Superior temporal gyrus (tissue), 1 donor: ENCODE results near the gene SMCHD1.
"Not testable (repeated sequence)": the region's sequence is repeated elsewhere in the genome, so short reads cannot be mapped to it uniquely, and the experiment has no call there.

Experiments used
- DNase-seq: peaks from one replicate; pipeline ENCODE4 v3.0.0-alpha.2; 2016; ENCODE audit errors: extremely low spot score

The SMCHD1 gene

DNA sequence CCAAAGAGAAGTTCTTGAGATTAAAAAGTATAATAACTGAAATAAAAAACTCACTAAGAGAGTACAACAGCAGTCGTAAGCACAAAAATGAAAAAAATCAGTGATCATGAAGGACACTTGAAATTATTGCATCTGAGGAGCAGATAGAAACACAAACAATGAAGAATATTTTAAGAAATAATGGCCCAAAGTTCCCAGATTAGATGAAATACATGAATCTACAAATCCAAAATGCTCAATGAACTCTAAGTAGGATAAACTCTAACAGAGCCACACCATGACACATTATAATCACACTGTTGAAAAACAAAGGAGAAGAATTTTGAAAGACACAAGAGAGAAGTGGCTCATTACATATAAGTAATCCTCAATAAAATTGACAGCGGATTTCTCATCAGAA, 159.4 kb downstream of the SMCHD1 start:
- no peak for DNase-seq

DNA sequence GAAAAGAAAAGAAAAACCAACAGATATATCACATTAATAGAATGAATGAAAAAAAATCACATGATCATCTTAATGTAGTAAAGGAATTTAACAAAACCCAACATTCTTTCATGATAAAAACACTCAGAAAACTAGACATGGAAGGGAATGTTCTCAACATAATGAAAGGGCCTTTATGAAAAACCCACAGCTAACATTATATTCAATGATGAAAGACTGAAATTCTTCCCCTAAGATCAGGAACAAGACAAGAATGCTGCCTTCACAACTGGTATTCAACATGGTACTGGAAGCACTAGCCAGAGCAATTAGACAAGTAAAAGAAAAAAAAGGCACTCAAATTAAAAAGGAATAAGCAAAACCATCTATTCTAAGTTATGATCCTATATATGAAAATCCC, 162.8 kb downstream of the SMCHD1 start:
- no peak for DNase-seq

DNA sequence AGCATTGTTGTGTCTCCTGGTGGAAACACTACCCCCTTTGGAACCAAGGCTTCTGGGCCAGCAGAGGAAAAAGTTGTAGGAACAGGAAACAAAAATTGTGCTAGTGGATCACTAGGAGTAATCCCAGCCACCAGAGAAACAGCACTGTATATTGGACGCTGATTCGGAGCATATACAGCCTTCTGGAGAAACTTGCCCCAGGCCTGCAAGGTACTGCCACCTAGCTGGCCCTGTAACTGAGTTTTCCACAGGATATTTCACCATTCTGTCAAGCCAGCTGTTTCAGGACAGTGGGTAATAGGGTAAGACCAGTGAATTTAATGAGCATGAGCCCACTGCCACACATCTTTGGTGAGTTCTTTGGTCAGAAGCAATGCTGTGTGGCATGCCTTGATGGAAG, 166.2 kb downstream of the SMCHD1 start:
- DNase-seq, result no peak

DNA sequence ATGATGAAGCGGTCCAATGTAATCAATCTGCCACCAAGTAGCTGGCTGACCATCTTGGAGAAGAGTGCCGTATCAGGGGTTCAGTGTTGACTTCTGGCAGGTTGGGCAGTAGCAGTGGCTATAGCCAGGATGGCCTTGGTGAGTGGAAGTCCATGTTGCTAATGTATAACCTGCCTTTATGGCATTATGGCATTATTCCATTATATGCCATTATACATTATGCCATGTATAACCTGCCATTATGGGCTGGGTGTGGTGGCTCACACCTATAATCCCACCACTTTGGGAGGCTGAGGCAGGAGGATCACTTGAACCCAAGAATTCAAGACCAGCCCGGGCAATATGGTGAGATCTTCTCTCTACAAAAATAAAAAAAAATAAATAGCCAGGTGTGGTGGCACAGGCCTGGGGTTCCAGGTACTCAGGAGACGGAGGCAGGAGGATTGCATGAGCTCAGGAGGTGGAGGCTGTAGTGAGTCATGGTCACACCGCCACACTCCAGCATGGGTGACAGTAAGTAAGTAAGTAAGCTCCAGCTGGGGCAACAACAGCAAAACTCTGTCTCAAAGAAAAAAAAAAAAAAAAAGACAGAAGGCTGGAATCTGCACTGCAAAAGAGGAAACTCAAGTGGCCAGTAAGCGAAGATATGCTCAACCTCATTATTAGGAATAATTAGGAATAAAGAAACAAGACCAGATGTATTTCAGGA, 166.8 kb downstream of the SMCHD1 start:
- DNase-seq, result no peak

DNA sequence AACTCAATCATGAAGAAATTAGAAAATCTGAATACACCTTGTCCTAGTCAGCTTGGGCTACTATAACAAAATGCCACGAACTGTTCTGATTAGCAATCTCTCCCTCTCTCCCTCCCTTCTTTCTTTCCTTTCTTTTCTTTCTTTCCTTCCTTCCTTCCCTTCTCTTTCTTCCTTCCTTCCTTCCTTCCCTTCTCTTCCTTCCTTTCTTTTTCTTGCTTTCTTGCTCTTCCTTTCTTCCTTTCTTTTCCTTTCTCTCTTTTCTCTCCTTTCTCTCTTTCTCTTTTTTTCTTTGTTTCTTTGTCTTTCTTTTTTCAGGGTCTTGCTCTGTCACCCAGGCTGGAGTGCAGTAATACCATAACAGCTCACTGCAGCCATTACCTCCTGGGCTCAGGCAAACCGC, 167.7 kb downstream of the SMCHD1 start:
- DNase-seq, result no peak

DNA sequence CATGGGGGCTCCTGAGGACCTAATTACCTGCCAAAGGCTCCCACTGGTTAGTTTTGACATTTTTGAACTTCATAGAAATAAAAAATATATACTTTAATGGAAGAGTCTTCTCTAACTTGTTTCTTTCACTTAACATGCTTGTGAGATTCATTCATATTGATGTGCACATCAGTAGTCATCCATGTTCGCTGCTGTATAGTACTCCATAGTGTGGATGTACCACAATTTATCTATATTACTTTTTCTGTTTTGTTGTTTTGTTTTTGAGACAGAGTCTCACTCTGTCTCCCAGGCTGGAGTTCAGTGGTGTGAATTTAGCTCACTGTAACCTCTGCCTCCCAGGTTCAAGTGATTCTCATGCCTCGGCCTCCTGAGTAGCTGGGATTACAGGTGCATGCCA, 168.4 kb downstream of the SMCHD1 start:
- DNase-seq, result no peak

DNA sequence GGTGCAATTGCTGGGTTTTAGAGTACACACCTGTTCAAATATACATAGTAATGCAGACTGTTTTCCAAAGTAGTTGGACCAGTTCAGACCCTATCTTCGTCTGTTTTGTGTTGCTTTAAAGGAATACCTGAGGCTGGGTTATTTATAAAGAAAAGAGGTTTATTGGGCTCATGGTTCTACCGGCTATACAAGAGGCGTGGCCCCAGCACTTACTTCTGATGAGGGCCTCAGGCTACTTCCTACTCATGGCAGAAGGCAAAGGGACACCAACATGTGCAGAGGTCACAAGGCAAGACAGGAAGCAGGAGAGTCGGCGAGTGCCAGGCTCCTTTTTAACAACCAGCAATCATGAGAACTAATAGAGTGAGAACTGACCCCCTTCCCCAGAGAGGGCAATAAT, 169.3 kb downstream of the SMCHD1 start:
- no peak for DNase-seq

DNA sequence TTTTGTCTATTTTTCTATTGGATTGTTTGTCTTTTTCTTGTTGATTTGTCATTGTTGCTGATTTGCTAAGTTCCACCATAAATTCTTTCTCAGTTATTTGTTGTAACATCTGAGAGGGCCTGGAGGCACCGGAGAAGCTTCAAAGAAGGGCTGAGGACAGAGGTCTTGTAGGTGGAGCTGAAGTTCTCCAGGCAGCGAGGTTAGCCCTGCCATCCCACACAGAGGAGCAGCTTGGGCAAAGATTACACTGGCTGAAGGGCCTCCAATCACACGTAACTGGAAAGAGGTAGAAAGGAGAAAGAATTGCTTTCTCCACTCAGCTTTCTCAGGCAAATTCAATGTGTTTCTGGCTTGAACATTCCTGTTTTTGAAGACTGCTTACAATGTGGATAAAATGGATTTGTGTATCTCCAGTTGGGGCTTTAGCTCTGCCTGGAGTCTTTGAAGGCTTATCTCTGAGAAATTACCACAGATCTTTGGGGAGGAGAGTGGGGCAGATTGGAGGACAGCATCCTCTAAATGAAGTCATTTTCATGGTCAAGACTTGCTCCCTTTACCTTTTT, 170.2 kb downstream of the SMCHD1 start:
- no peak for DNase-seq

DNA sequence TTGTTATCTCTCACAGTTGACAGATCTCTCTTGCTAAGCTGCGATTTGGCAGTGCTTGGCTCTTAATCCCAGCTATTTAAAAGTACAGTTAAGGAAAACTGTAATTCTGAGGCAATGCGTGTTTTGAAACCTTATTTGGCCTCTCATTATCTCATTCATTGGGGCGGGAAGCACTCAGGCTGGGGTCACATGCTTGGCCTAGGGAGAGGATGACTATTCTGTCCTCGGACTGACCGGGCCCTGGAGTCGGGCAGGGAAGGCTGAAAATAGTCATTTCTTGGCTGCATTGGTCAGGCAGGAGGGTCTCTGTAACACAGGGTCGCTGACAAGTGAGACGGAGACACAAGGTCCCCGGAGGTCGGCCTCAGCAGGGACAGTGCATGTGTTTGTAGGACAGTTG, 171.1 kb downstream of the SMCHD1 start:
- no peak for DNase-seq

DNA sequence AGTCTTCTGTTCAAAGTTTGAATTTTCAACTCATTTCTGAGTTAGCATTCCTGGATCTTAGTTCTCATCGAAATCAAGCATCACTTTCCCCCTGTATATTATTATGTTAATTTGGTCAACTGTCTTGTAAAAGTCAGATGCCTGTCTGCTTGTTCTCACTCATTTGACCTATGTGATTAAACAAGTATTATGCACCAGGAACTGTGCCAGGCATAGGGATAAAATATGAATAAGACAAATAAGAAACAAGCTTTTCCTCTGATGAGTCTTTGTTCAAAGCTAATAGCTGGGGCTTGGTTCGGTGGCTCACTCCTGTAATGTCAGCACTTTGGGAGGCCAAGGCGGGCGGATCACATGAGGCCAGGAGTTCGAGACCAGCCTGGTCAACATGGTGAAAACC, 171.5 kb downstream of the SMCHD1 start:
- no peak for DNase-seq

DNA sequence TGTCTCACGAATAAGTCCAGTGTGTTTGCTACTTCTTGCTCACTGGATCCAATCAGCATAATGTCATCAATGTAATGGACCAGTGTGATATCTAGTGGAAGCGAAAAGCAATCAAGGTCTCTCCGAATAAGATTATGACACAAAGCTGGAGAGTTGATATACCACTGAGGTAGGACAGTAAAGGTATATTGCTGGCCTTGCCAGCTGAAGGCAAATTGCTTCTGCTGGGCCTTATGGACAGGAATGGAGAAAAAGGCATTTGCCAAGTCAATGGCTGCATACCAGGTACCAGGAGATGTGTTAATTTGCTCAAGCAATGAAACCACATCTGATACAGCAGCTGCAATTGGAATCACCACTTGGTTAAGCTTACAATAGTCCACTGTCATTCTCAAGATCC, 180.6 kb downstream of the SMCHD1 start:
- not testable (repeated sequence) for DNase-seq

DNA sequence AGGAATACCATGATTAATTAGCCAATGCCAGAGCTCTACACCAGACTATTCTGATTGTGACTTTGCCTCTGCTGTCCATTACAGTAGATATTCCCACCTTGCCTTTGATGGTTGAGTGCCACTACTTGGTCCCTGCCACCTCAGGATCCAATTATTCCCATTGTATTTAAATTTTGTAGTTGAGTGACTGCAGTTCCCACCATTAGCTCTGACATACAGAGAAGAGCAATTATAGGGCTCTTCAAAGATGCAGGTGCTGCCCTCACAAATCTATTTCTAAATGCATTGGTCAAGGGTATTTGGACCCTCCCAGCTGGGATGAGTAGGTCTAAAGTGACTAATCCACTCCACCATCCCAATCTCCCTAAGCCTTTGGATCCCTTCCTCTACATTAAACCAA, 181.8 kb downstream of the SMCHD1 start:
- DNase-seq, result not testable (repeated sequence)

DNA sequence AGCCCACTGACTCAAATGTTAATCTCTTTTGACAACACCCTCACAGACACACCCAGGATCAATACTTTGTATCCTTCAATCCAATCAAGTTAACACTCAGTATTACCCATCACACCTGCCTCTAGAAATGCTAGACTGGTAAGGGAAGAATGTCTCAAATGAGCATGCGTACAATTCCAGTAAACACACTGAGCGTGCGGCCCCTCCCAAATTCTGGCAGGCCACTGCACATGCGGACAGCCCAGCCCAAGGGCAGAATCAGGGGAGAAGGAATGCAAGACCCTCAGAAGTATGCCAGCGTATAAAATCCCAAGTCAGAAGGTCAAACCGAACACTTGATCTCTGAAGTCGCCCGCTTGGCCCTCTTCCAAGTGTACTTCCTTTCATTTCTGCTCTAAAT, 183.7 kb downstream of the SMCHD1 start:
- no peak for DNase-seq

DNA sequence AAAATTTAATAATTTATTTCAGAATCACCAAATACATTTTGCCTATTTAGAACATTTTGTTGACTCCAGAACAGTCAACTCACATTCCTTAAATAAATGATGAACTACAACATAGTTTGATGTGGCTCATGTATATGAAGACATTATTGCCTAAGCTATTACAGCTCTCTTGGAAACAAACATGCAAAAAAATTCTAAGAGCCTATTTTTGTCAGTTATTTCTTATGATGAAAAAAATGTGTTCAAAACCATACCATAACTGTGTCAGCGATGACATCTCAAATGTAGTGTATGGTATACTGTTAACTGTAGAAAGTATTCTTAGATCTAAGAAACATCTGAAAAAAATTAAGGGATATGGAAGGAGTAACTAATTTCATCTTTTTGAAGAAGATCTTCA, 185.0 kb downstream of the SMCHD1 start:
- no peak for DNase-seq

DNA sequence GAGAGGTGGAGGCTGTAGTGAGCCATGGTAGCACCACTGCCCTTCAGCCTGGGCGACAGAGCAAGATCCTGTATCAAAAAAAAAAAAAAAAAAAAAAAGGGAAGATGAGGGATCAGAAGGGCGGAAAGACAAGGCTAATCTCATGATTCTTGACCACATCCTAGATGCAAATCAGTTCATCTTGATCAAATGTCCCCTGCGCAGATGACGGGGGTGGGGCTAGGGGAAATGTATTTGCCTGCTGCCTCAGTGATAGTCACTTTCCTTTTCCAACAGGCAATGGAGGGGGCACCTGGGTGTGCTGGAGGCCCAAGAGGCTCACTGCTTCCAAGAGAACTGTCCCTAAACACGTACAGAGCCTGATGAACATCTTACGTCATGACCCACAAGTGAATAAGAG, 187.6 kb downstream of the SMCHD1 start:
- no peak for DNase-seq

DNA sequence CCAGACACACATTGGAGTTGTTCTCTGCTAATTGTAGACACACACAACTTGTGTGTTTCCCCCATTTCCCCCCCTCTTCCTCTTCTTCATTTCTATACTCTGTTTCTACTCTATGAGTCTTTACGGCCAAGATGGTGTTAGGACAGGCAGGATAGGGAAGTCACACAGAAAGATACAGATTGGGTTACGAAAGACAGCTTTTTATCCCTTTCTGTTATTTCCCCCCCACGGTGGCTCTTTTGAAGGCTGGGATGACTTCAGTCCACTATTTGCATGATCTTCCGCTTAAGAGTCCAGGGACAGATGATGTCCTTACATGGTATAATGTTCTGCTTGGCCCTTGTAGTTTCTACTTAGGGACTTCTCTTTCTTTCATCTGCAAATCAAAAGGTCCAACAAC, 189.6 kb downstream of the SMCHD1 start:
- DNase-seq, result no peak

DNA sequence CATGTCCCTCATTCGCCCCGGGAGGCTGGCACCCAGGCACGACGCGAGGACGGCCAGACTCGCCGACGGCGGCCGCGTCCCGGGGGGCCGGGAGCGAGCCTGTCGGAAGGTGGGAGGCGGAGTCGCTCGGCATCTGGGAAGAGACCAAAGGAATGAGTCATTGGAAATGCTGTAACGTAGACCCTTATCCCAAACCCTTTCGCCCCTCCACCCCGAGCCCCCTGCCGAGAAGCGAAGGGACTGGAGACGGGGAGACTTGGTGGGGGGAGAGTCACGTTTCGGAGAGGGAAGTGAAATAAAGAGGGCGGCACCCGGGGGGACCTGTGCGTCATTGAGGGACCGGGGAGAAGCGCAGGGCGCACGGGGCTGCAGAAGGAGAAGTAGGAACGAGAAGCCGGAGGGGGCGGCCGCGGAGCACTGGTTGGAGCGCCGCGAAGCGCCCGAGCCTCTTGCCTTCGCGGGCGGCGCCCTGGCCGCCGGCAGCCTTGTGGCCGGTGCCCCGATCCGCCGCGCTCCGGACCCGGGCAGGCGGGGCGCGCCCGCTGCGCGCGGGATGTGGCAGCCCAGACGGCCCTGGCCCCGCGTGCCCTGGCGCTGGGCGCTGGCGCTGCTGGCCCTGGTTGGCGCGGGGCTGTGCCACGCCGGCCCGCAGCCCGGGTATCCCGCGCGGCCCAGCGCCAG, 191.2 kb downstream of the SMCHD1 start, which contains the start of gene EMILIN2:
TSS of gene EMILIN2 (plus strand) at position 371 of the 681 bp plus-strand sequence. CDS start at position 554, 183 bp downstream.
- DNase-seq, result no peak

DNA sequence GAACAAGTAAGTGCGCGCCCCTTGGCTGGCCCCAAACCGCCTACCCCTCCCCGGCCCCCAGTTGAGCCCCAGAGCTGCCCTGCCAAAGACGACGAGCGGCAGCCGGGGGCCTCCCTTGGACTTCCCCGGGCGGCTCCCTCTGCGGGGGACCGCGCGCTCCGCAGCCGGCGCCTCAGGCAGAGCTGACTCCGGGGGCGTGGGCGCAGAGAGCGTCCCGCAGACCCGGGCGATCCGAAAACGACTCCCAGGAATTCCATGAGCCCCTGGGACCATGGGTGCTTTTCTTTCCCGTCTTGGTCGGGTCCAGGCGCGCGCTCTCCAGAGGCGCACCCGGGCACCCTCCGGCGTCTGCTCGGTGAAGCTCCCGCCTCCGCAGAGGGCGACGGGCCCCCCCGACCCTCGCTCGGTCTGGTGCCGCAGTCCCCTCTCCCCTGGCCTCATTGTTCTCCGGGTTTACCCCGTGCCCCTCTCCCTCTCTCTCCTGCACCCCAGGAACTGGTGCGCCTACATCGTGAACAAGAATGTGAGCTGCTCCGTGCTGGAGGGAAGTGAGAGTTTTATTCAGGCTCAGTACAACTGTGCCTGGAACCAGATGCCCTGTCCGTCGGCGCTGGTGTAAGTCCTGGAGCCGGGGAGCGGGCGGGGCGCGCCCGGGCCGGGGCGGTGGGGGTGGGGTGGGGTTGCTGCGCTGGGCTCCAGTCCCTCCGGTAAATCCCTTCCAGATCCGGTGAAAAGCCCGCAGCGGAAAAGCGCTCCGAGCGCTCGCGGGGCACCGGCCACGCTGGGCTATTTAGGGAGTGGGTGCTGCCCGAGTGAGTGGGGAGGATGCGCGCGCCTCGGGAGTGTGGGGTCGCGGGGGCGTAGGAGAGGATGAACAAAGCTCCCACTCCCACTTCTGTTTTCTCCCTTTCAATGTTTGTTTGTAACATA, 192.1 kb downstream of the SMCHD1 start:
- no peak for DNase-seq

DNA sequence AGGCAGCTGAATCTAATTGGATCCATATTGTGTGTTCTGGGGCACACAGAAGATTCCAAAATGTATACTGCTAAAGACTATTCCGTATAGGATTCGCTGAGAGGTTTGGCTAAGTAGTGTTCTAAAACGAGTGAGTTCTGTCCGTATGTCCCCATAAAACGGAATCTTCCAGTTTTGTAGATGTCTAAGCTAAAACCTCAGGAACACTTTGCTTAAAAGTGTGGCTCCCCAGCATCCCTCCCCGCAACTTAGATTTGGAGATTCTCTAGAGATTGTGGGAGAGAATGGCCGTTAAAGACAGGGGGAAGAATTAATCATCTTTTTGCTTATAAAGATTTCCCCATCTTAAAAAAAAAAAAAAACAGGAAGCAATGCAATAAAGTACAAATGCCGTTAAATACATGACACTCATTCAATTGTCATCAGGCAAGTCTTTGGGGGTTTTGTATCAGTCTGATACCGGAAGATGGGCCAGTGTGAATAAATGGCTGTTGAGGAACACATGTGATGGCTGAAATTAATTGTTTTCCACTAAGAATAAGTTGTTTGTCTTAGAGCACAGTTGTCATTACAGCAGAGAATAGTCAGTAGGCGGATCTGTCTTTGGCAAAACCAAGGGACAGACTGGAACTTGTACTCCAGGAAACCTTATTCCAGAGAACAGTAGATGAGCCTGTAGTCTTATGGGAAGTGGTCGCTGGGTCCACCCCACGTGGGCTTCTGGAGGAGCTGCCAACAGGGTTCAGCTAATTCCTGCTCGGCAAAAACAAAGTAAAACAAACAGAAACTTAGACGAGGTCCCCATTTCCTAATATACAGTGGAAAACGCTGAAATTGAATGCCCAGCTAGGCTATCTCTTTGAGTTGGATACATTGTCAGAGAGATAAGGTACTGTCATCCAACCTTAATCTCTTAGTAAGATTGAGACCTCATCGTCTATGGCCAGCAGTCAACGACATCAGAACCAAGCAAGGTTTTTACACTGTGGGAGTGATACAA, 193.0 kb downstream of the SMCHD1 start:
- no peak for DNase-seq

DNA sequence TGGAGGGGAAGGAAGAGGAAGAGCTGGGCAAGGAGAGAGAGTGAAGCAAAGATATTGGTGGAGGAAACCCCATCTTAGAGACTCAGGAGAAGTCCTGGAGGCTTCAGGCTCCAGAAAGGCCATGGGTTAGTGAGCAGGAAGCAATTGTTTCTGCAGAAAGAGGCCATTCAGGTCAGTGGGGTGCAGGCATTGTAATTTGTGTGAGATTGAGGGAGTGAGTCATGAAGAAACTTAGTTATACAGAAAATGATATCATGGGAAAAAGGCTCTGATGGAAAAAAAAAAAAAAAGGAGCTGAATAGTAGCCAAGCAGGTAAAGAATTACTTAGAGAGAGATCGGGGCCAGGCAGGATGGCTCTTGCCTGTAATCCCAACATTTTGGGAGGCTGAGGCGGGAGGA, 195.3 kb downstream of the SMCHD1 start:
- no peak for DNase-seq

DNA sequence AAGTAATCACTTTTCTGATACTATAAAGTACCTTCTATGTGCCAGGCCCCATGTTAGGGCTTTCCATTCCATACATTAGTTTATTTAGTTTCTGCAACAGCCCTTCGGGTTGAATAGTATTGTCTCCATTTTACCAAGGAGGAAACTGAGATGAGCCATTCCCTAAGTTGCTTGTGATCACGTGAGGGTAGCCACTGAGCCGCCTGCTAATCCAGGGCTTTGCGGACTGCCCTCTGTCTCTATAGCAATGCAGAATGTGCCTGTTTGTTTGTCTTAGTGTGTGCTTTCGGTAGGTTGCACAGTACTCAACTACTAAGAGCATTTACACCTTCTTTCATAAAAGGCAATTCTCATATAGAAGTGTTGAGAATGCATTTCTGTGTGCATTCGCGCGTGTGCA, 196.2 kb downstream of the SMCHD1 start:
- no peak for DNase-seq
